Stomach (tissue), 9 donors: Measurements from ENCODE around the gene MCC. TPM values are rescaled to one million over a fixed set of nuclear protein-coding genes. Genes with fewer than 3 reads are reported as not detected.

Experiments
- DNase-seq, 2 donors: peaks; one replicate each; pipeline versions ENCODE4 v3.0.0 to v3.0.0-alpha.2; 2013 to 2019
- H3K27ac ChIP-seq, 5 donors: fragments of 200-600 bp in 4 of 5; sonication (generic) in 4 of 5; one replicate each; pipeline ENCODE4 v1.5.1; 2013 to 2019; ENCODE audit warnings: mild to moderate bottlenecking in 1 of 5, moderate library complexity in 1 of 5
- H3K27me3 ChIP-seq, 3 donors: fragments of 200-600 bp; sonication (generic); one replicate each; pipeline ENCODE4 v1.5.1; 2017 to 2019; ENCODE audit warnings: mixed run types in 1 of 3
- H3K36me3 ChIP-seq, 4 donors: fragments of 200-600 bp; sonication (generic); 1 replicate in 3 of 4; 2 replicates in 1 of 4; pipeline ENCODE4 v1.5.1; 2016 to 2019
- H3K4me1 ChIP-seq, 4 donors: fragments of 200-600 bp; sonication (generic); one replicate each; pipeline ENCODE4 v1.5.1; 2016 to 2019
- H3K4me3 ChIP-seq, 4 donors: fragments of 200-600 bp; sonication (generic) in 3 of 4; one replicate each; pipeline ENCODE4 v1.5.1; 2016 to 2019; ENCODE audit warnings: mild to moderate bottlenecking in 1 of 4
- H3K9me3 ChIP-seq, 4 donors: fragments of 200-600 bp; sonication (generic); one replicate each; pipeline ENCODE4 v1.5.1; 2016 to 2019
- CTCF ChIP-seq, 7 experiments: fragments of 450-650 bp in 4 of 7; fragments of 200-600 bp in 3 of 7; sonication (generic) in 3 of 7; IDR thresholded peaks; one replicate each; pipeline ENCODE4 v1.5.1; 2016 to 2019; ENCODE audit warnings: antibody characterized with exemption in 7 of 7, control low read depth in 2 of 7, mild to moderate bottlenecking in 1 of 7
- EP300 ChIP-seq: sonication (generic); formaldehyde crosslinking; IDR thresholded peaks from one replicate; pipeline ENCODE4 v1.6.1; 2017; ENCODE audit warnings: antibody characterized with exemption
- POLR2A ChIP-seq, 4 donors: fragments of 450-650 bp; IDR thresholded peaks; one replicate each; pipeline ENCODE4 v1.6.1; 2016; ENCODE audit warnings: antibody characterized with exemption in 4 of 4, control low read depth in 2 of 4, mild to moderate bottlenecking in 1 of 4, moderate library complexity in 1 of 4
- POLR2AphosphoS5 ChIP-seq, 3 donors: sonication (generic); formaldehyde crosslinking; IDR thresholded peaks; one replicate each; pipeline ENCODE4 v1.6.1; 2016; ENCODE audit warnings: antibody characterized with exemption in 3 of 3
- WGBS, 5 donors: extraction: QIAGEN DNeasy Blood & Tissue Kit in 3 of 5; methylation state at CpG; one replicate each; pipeline versions ENCODE4 v1.1.5 to v1.1.7; 2013 to 2018; 5-methylcytosine and 5-hydroxymethylcytosine counted together
- intact Hi-C: fragments of 100-400 bp; cut with DNase I; formaldehyde crosslinking; loops from one replicate; pipeline ENCODE4 v1.15.1; 2023; ENCODE audit warnings: low total_unique reads
- polyA plus RNA-seq, 3 donors: library from polyadenylated mRNA; stranded (reverse); fragments of 200-250 nt; gene quantifications; one replicate each; pipeline ENCODE4 v1.2.3, GENCODE V29; 2013
- total RNA-seq, 5 donors: library from RNA; depleted of rRNA; stranded (reverse); fragments of >200 nt; gene quantifications; one replicate each; pipeline versions ENCODE4 v1.1.0 to v1.2.3, GENCODE V29; 2014 to 2016
- donor health status: healthy with polysubstance abuse.
- donor health status: Bipolar disorder and iron deficiency.
- donor health status: healthy.

Gene MCC
- total and polyA plus RNA-seq, 8 donors = 3.8 to 35.1 (median 8.9) TPM

DNA sequence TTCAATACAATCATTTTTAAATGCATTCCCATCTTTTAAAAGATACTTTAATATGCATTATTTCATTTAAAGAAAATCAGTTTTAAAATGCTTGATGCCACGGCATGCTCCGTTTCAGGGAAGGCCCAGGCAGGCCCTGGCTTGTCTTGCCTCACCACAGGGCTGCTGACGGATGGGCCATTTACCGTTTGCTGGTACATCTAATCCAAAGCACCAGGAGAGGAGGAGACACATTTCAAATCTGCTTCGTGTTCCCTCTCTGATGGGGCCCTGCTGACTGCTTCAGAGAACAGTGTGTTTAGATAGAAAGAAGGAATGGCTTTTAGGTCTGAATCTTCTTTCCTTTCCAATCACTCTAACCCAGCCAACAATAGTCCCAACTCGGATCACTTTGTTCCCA lies 326.4 kb downstream of the MCC start:
- Histone ChIP-seq H3K36me3 (no peaks in the 10 kb centered on the region), H3K27me3 (no peaks in the 10 kb centered on the region), H3K4me3 (no peak overlapping the region), H3K4me1 (peaks cover 0 to 45% (median 14%) of the 10 kb centered on the region in 4 donors), H3K27ac (peak overlapping the region in 3 of 5 donors; percentile 37 to 61 (median 59)), H3K9me3 (no peaks in the 10 kb centered on the region)
- DNase-seq = no peak
- 67 to 78% (median 71%) methylated on average over 6 of the region's 6 CpGs for WGBS, 5 donors
- peak in 1 of 3 donors; percentile 34 for TF ChIP-seq POLR2AphosphoS5 (IDR thresholded peaks at IDR 0.05)
- TF ChIP-seq POLR2A (IDR thresholded peaks at IDR 0.05) = no peak
- no peak for TF ChIP-seq CTCF (IDR thresholded peaks at IDR 0.05)
- no peak for TF ChIP-seq EP300
- intact Hi-C loops = no loop called here

- WGBS, 5 donors = 72 to 86% (median 81%) methylated on average over 4 of the region's 4 CpGs
- Histone ChIP-seq H3K4me3 (no peak overlapping the region), H3K27ac (no peak overlapping the region), H3K27me3 (no peaks in the 10 kb centered on the region), H3K9me3 (no peaks in the 10 kb centered on the region), H3K4me1 (peaks cover 0 to 26% (median 2%) of the 10 kb centered on the region in 4 donors), H3K36me3 (no peaks in the 10 kb centered on the region)
- intact Hi-C loops = no loop called here
- DNase-seq = no peak
- no peak for TF ChIP-seq POLR2A (IDR thresholded peaks at IDR 0.05)
- no peak for TF ChIP-seq EP300
- TF ChIP-seq POLR2AphosphoS5 (IDR thresholded peaks at IDR 0.05) = no peak
These were observed 330.4 kb downstream of the MCC start for GRCh38 chr5:113157886-113158285.

GRCh38 chr5:113156271-113156877 lies 331.9 kb downstream of the MCC start:
- H3K4me3 ChIP-seq = no peak overlapping the region
- TF ChIP-seq POLR2A (IDR thresholded peaks at IDR 0.05) = no peak
- TF ChIP-seq EP300 = no peak
- TF ChIP-seq CTCF (IDR thresholded peaks at IDR 0.05) = no peak
- H3K27ac ChIP-seq = no peak overlapping the region
- no peaks in the 10 kb centered on the region for H3K9me3 ChIP-seq
- no peaks in the 10 kb centered on the region for H3K27me3 ChIP-seq
- 53 to 65% (median 61%) methylated on average over 5 of the region's 5 CpGs for WGBS, 5 donors
- H3K4me1 ChIP-seq = peaks cover 0 to 16% (median 0%) of the 10 kb centered on the region in 4 donors
- DNase-seq = no peak
- intact Hi-C loops = no loop called here
- H3K36me3 ChIP-seq = no peaks in the 10 kb centered on the region

GRCh38 chr5:113153512-113154097 lies 334.6 kb downstream of the MCC start:
- H3K27ac ChIP-seq = no peak overlapping the region
- intact Hi-C loops = no loop called here
- H3K9me3 ChIP-seq = no peaks in the 10 kb centered on the region
- peaks cover 0 to 16% (median 0%) of the 10 kb centered on the region in 4 donors for H3K4me1 ChIP-seq
- DNase-seq = no peak
- H3K36me3 ChIP-seq = no peaks in the 10 kb centered on the region
- H3K27me3 ChIP-seq = no peaks in the 10 kb centered on the region
- 52 to 92% (median 81%) methylated on average over 1 of the region's 1 CpG for WGBS, 5 donors
- TF ChIP-seq POLR2AphosphoS5 (IDR thresholded peaks at IDR 0.05) (no peak), POLR2A (IDR thresholded peaks at IDR 0.05) (no peak), EP300 (no peak), CTCF (IDR thresholded peaks at IDR 0.05) (no peak)
- no peak overlapping the region for H3K4me3 ChIP-seq

DNA sequence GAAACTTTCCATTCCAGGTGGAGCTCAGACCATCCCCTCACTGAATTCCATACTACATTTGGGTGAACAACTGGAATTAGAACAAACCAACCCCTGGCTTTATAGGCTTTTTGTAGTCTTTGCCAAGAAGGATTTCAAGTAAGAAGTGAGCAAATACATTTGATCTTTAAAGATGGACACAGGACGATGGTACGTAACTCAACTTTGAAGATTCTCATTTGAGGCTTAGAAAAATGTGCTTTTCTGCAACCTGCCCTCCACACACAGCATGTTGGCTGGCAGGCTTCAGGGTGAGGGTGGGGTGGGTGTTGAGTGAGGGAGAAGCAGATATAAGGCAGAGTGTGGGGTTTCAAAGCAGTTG lies 335.9 kb downstream of the MCC start:
- intact Hi-C loops = no loop called here
- no peak for TF ChIP-seq EP300
- no peak for TF ChIP-seq CTCF (IDR thresholded peaks at IDR 0.05)
- TF ChIP-seq POLR2AphosphoS5 (IDR thresholded peaks at IDR 0.05) = no peak
- TF ChIP-seq POLR2A (IDR thresholded peaks at IDR 0.05) = no peak
- no peak for DNase-seq
- Histone ChIP-seq H3K36me3 (no peaks in the 10 kb centered on the region), H3K4me3 (no peak overlapping the region), H3K27me3 (no peaks in the 10 kb centered on the region), H3K4me1 (peaks cover 0 to 11% (median 0%) of the 10 kb centered on the region in 4 donors), H3K27ac (no peak overlapping the region), H3K9me3 (no peaks in the 10 kb centered on the region)
- 86 to 100% (median 94%) methylated on average over 2 of the region's 2 CpGs for WGBS, 5 donors
